Astrocyte of the cerebellum (primary cell): ENCODE data around the gene TM2D1.
A peak's percentile ranks its signal among the peaks of the same experiment; 100 is the strongest.

Experiments used
- DNase-seq: peaks from one replicate; pipeline ENCODE4 v3.0.0-alpha.2; 2011; ENCODE audit warnings: low read depth
- H3K4me3 ChIP-seq: 2 replicates; pipeline ENCODE4 v1.5.1; 2011; ENCODE audit warnings: mild to moderate bottlenecking, low read depth, low read length, moderate library complexity
- in situ Hi-C: cut with HindIII; loops from 2 replicates; pipeline ENCODE4 v1.10.0; 2017; ENCODE audit warnings: low sequenced_read_pairs
- TF ChIP-seq, protein P1 (sequence below): IDR thresholded peaks from 2 replicates; pipeline ENCODE4 v1.5.1; 2012; ENCODE audit warnings: low read length, low read depth, moderate library complexity, mild to moderate bottlenecking; ENCODE audit errors: missing control alignments

TM2D1 gene

DNA sequence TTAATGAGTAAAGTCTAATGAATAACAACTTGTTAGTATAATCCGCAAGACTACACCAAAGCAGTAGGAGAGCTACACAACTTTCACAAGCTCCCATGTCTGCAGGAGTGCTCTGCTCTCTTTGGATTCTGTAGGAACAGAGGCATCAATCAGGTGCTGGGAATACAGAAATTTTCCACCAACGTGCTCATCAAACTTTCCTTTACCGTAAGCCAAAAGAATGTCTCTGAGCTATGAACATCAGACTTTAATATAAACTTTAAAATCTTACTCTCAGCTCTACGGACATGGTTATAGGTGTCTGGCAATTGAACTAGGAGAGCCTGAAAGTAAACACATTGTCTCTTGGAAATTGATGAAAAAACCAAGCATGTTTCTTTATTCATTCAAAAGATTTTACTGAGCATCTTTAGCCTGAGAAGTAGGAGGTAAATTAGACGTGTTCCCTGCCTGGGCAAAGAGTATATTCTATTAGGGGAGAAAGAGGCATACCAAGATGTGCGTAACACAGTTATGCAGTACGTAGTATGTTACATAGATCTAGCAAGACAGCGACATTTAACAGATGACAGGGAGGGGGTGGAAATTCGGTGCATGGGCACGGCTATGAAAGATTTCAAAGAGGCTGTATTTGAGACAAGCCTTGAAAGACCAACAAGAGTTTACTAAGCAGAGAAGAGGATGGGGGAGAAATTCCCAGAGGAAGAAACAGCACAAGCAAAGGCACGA lies 85.2 kb downstream of the TM2D1 start:
- TF ChIP-seq, protein P1, sequence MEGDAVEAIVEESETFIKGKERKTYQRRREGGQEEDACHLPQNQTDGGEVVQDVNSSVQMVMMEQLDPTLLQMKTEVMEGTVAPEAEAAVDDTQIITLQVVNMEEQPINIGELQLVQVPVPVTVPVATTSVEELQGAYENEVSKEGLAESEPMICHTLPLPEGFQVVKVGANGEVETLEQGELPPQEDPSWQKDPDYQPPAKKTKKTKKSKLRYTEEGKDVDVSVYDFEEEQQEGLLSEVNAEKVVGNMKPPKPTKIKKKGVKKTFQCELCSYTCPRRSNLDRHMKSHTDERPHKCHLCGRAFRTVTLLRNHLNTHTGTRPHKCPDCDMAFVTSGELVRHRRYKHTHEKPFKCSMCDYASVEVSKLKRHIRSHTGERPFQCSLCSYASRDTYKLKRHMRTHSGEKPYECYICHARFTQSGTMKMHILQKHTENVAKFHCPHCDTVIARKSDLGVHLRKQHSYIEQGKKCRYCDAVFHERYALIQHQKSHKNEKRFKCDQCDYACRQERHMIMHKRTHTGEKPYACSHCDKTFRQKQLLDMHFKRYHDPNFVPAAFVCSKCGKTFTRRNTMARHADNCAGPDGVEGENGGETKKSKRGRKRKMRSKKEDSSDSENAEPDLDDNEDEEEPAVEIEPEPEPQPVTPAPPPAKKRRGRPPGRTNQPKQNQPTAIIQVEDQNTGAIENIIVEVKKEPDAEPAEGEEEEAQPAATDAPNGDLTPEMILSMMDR = no peak
- no peak for DNase-seq
- in situ Hi-C loops = no loop called here
- H3K4me3 ChIP-seq = no peak overlapping the region

DNA sequence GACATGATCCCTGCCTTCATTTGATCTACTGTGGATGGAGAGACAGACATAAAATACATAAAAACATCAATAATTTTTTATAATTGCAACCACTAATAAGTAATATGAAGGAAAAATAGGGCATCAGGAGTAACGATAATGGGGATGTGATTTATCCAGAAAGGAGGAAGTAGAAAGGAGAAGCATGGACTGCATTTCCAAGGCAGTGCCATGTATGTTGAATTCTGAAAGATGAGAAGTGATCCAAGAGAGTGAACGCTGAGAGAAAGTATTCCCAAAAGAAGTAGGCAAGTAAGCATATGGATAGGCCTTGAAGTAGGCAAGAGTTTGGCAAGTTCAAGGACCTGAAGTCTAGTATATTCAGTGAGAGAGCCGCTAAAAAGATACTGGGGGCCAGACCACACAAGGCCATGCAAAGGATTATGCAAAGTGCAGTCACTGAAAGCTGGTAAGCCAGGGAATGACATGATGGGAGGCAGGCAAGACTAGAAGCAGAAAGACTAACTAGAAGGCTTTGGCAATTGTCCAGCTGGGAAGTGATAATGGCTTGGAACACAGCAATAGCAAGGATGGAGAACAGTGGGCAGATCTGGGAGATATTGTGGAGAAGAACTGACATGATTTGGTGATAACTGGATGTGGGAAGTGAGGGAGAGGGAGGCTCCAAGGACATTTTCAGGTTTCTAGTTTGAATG lies 85.9 kb downstream of the TM2D1 start:
- no peak overlapping the region for H3K4me3 ChIP-seq
- in situ Hi-C loops = no loop called here
- no peak for DNase-seq
- TF ChIP-seq, protein P1 = no peak

- DNase-seq = peak; percentile 45
- in situ Hi-C loops = no loop called here
- TF ChIP-seq, protein P1 = no peak
- no peak overlapping the region for H3K4me3 ChIP-seq
These were observed 86.6 kb downstream of the TM2D1 start for GRCh38 chr1:61638296-61638695.

DNA sequence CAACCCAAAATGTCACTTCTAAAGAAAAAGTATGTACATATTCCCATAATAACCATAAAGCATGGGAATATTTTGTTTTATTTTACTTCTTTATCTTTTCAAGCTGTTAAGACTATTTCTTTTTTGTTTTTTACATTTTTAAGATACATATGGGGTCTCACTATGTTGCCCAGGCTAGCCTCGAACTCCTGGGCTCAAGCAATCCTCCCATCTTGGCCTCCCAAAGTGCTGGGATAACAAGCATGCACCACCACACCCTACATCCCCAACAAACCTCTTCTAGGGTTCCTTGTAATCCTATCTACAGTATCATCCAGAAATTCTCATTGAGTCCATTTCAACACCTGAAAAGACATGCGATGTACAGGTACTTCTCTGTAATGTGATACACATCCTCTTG lies 87.5 kb downstream of the TM2D1 start:
- no peak for DNase-seq
- TF ChIP-seq, protein P1 = no peak

DNA sequence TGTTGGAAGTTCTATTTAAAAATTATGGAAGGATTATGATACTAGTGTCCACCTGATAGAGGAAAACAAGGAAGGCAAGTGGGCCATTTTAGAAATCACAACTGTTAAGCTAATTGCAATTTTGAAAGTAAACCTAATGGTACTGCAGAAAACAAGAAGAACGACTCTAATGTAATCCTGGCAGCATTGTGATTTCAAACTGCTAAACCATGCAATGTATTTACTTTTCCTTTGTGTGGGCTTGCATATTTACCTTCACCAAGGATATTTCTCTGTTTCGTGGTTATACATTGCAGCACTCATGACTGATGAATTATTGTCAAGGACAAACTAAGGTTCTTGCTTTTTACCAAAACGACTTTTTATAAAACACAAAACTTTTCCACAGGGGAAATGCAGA lies 88.1 kb downstream of the TM2D1 start:
- TF ChIP-seq, protein P1 = no peak
- in situ Hi-C loops = no loop called here
- no peak overlapping the region for H3K4me3 ChIP-seq
- peak; percentile 6 for DNase-seq

More for the DNA sequence above, 87.5 kb downstream of the TM2D1 start:
- H3K4me3 ChIP-seq = no peak overlapping the region
- in situ Hi-C loops = no loop called here

DNA sequence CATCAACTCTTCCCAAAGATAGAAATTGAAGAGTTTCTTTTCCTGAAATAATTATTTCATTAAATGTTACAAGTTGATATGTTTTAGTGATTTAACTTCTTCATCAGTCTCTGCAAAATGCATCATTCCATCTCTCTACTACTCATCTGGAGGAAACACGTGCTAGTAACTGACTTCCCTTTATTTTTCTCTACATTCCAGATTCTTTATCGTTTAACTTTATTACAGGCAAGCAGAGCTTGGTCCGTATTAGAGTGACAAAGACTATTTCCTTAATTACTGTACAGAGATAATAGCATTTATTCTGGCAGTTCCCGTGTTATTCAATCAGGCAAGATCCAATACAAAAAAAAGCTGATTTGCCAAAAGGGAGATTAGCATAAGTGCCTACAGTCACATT lies 88.6 kb downstream of the TM2D1 start:
- TF ChIP-seq, protein P1 = no peak
- DNase-seq = no peak
- in situ Hi-C loops = no loop called here
- no peak overlapping the region for H3K4me3 ChIP-seq
